ENCODE measurements around the gene ART5.
"Not testable (repeated sequence)": the region's sequence is repeated elsewhere in the genome, so short reads cannot be mapped to it uniquely, and the experiment has no call there.

Gene ART5

GRCh38 chr11:3644817-3645235 lies 3.0 kb upstream of the ART5 start, which contains the start of gene ART1:
ART1 (plus strand) TSS chr11:3645128; CDS start chr11:3659214, 14,086 bp downstream.
- in situ Hi-C loops (cut with MboI; ENCODE audit: low pct_unique_long_range_greater_than_20kb, low sequenced_read_pairs, unreplicated experiment) = no loop called here
- no peak for DNase-seq (ENCODE audit: low spot score)
- no peak for TF ChIP-seq CTCF (IDR thresholded peaks at IDR 0.05; ENCODE audit: extremely low read depth, insufficient read depth, missing control alignments)

GRCh38 chr11:3643102-3643546 lies 1.3 kb upstream of the ART5 start:
- in situ Hi-C loops (cut with MboI; ENCODE audit: low pct_unique_long_range_greater_than_20kb, low sequenced_read_pairs, unreplicated experiment); DNase-seq (ENCODE audit: low spot score): not testable (repeated sequence)

- in situ Hi-C loops (cut with MboI; ENCODE audit: low pct_unique_long_range_greater_than_20kb, low sequenced_read_pairs, unreplicated experiment) = no loop called here
- no peak for TF ChIP-seq CTCF (IDR thresholded peaks at IDR 0.05; ENCODE audit: extremely low read depth, insufficient read depth, missing control alignments)
- peak; percentile 84 for DNase-seq (ENCODE audit: low spot score)
Measured at GRCh38 chr11:3642071-3642951, 519 bp upstream of the ART5 start.

GRCh38 chr11:3641191-3641590 lies 601 bp downstream of the ART5 start:
- no peak for DNase-seq (ENCODE audit: low spot score)
- no peak for TF ChIP-seq CTCF (IDR thresholded peaks at IDR 0.05; ENCODE audit: extremely low read depth, insufficient read depth, missing control alignments)
- in situ Hi-C loops (cut with MboI; ENCODE audit: low pct_unique_long_range_greater_than_20kb, low sequenced_read_pairs, unreplicated experiment) = no loop called here

GRCh38 chr11:3639841-3640240 lies 2.0 kb downstream of the ART5 start:
- no peak for DNase-seq (ENCODE audit: low spot score)
- in situ Hi-C loops (cut with MboI; ENCODE audit: low pct_unique_long_range_greater_than_20kb, low sequenced_read_pairs, unreplicated experiment) = no loop called here
- TF ChIP-seq CTCF (IDR thresholded peaks at IDR 0.05; ENCODE audit: extremely low read depth, insufficient read depth, missing control alignments) = no peak

GRCh38 chr11:3638513-3638912 lies 3.3 kb downstream of the ART5 start:
- no peak for TF ChIP-seq CTCF (IDR thresholded peaks at IDR 0.05; ENCODE audit: extremely low read depth, insufficient read depth, missing control alignments)
- DNase-seq (ENCODE audit: low spot score) = no peak
- in situ Hi-C loops (cut with MboI; ENCODE audit: low pct_unique_long_range_greater_than_20kb, low sequenced_read_pairs, unreplicated experiment) = no loop called here

- in situ Hi-C loops (cut with MboI; ENCODE audit: low pct_unique_long_range_greater_than_20kb, low sequenced_read_pairs, unreplicated experiment) = no loop called here
- DNase-seq (ENCODE audit: low spot score) = no peak
- no peak for TF ChIP-seq CTCF (IDR thresholded peaks at IDR 0.05; ENCODE audit: extremely low read depth, insufficient read depth, missing control alignments)
Measured at GRCh38 chr11:3637201-3637600, 4.6 kb downstream of the ART5 start.
